ENCODE results near the gene PLD3.

PLD3 gene

DNA sequence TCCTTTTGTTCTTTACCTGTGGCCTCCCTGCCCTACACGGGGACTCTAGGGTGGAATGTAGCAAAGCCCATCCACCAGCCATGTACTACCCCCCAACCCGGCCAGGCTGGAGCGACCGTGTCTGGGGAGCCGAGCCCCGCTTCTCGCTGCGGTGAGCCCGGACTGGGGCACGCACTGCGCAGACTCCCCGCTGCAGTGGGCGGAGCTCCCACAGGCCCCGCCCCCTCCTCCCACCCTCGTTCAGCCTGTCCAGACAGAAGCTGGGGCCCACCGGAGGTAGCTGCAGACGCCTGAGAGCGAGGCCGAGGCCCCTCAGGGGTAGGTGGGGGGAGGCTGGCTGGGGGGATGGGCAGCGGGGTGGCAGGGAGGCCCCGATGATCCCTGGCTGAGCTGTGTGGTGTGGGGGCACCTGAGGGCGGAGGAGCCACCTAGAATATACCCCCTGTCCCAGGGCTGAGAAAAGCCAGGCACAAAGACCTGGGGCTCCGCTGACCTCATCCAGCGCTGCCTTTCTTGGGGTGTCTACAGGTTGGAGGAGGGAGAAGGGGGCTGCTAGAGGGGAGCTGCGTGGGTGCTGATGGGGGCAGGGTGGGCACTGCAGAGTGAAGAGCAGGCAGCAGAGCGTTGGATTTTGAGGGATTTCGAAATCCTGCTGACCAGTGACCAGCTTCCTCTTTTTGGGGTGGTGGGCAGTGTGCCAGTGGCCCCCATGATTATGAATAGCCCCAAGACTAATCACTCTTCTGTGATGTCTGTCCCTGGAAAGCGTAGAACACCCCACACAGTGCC, 17.3 kb downstream of the PLD3 start:
- TF ChIP-seq POLR2AphosphoS5 (IDR thresholded peaks at IDR 0.05; ENCODE audit: low read depth, low read length) (peak; percentile 67; the same call in 1 of the 2 replicates), SIN3A (IDR thresholded peaks at IDR 0.05; ENCODE audit: borderline replicate concordance, insufficient read depth, low read length) (no peak), FOXP2 (optimal IDR thresholded peaks at IDR 0.05; ENCODE audit: borderline replicate concordance, extremely low read depth, extremely low read length, insufficient read depth) (peak; percentile 35), TAF1 (IDR thresholded peaks at IDR 0.05; ENCODE audit: borderline replicate concordance, insufficient read depth, low read length) (0 out of 2 replicates have a peak, but pooled peaks have one; percentile 52)
- TF ChIP-seq, protein P1, sequence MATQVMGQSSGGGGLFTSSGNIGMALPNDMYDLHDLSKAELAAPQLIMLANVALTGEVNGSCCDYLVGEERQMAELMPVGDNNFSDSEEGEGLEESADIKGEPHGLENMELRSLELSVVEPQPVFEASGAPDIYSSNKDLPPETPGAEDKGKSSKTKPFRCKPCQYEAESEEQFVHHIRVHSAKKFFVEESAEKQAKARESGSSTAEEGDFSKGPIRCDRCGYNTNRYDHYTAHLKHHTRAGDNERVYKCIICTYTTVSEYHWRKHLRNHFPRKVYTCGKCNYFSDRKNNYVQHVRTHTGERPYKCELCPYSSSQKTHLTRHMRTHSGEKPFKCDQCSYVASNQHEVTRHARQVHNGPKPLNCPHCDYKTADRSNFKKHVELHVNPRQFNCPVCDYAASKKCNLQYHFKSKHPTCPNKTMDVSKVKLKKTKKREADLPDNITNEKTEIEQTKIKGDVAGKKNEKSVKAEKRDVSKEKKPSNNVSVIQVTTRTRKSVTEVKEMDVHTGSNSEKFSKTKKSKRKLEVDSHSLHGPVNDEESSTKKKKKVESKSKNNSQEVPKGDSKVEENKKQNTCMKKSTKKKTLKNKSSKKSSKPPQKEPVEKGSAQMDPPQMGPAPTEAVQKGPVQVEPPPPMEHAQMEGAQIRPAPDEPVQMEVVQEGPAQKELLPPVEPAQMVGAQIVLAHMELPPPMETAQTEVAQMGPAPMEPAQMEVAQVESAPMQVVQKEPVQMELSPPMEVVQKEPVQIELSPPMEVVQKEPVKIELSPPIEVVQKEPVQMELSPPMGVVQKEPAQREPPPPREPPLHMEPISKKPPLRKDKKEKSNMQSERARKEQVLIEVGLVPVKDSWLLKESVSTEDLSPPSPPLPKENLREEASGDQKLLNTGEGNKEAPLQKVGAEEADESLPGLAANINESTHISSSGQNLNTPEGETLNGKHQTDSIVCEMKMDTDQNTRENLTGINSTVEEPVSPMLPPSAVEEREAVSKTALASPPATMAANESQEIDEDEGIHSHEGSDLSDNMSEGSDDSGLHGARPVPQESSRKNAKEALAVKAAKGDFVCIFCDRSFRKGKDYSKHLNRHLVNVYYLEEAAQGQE (IDR thresholded peaks at IDR 0.05; ENCODE audit: insufficient read depth in 1 of 2, low read depth in 2 of 2, low read length in 2 of 2) = no peak

DNA sequence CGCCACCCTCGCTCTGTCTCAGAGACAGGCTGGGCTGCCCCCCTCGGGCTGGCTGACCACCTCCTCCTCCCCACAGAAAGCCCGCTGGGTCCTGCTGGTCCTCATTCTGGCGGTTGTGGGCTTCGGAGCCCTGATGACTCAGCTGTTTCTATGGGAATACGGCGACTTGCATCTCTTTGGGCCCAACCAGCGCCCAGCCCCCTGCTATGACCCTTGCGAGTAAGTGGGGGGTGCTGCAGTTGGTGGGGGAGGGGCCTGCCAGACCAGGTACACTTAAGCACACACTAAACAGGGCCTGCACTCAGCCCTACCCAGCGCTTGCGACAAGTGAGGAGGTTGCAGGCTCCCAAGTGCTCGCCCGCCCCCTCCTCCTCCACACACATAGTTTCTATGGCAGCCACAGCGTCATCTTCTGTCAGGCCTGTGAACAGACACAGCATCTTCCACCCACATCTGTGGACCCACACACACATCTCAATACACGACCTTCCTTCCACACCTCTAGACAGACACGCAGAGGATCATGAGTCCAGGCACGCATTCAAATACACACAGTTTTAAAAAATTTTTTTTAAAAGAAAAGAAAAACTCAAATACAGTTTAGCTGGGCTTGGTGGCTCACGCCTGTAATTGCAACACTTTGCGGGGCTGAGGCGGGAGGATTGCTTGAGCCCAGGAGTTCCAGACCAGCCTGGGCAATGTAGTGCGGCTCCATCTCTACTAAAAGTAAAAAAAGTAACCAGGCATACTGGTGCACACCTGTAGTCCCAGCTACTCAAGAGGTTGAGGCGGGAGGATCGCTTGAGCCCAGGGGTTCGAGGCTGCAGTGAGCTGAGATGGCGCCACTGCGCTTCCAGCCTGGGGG, 18.4 kb downstream of the PLD3 start:
- TF ChIP-seq, protein P1 (IDR thresholded peaks at IDR 0.05; ENCODE audit: insufficient read depth in 1 of 2, low read depth in 2 of 2, low read length in 2 of 2) = no peak
- no peak for TF ChIP-seq POLR2AphosphoS5 (IDR thresholded peaks at IDR 0.05; ENCODE audit: low read depth, low read length)
- TF ChIP-seq FOXP2 (optimal IDR thresholded peaks at IDR 0.05; ENCODE audit: borderline replicate concordance, extremely low read depth, extremely low read length, insufficient read depth) = no peak
- TF ChIP-seq SIN3A (IDR thresholded peaks at IDR 0.05; ENCODE audit: borderline replicate concordance, insufficient read depth, low read length) = no peak
- TF ChIP-seq TAF1 (IDR thresholded peaks at IDR 0.05; ENCODE audit: borderline replicate concordance, insufficient read depth, low read length) = no peak

DNA sequence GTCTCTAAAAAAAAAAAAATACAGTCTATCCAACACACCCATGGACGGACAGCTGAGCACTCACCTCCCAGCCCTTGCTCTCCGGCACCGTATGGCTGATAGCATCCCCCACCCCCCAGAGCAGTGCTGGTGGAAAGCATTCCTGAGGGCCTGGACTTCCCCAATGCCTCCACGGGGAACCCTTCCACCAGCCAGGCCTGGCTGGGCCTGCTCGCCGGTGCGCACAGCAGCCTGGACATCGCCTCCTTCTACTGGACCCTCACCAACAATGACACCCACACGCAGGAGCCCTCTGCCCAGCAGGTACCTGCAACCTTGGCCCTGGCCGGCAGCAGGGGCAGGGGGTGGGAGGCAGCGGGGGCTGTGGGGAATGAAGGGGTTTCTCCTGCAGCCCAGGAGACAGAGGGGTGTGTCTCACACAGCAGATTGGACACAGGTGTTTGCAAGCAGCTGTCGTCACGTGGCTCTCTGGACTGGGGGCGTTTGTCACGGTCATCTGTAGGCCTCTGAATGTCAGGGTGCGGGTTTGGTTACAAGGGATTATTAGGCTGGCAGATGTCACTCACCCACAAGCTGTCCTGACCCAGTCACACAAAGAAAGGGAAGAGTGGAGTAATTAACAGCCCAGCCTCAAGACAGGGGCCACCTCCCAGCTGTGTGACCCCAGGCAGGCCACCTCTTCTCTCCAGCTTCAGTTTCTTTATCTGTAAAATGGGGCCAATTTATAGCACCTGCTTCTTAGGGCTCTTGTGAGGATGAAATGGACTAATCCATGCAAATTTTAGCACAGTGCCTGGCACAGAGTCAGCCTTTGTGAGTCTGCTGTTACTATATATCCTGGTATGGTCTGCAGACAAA, 19.3 kb downstream of the PLD3 start:
- no peak for TF ChIP-seq FOXP2 (optimal IDR thresholded peaks at IDR 0.05; ENCODE audit: borderline replicate concordance, extremely low read depth, extremely low read length, insufficient read depth)
- TF ChIP-seq SIN3A (IDR thresholded peaks at IDR 0.05; ENCODE audit: borderline replicate concordance, insufficient read depth, low read length) = no peak

DNA sequence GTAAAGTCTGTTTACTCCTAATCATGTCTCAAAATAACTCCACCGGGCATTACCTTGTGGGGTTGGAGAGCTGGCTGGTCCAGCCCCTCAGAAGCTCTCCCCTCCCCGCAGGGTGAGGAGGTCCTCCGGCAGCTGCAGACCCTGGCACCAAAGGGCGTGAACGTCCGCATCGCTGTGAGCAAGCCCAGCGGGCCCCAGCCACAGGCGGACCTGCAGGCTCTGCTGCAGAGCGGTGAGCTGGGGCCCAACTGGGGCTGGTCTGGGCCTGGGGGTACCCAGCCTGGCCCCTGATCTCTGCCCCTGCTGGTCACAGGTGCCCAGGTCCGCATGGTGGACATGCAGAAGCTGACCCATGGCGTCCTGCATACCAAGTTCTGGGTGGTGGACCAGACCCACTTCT, 21.3 kb downstream of the PLD3 start:
- TF ChIP-seq, protein P1 (IDR thresholded peaks at IDR 0.05; ENCODE audit: insufficient read depth in 1 of 2, low read depth in 2 of 2, low read length in 2 of 2) = no peak
- no peak for TF ChIP-seq SIN3A (IDR thresholded peaks at IDR 0.05; ENCODE audit: borderline replicate concordance, insufficient read depth, low read length)
- no peak for TF ChIP-seq FOXP2 (optimal IDR thresholded peaks at IDR 0.05; ENCODE audit: borderline replicate concordance, extremely low read depth, extremely low read length, insufficient read depth)
- no peak for TF ChIP-seq TAF1 (IDR thresholded peaks at IDR 0.05; ENCODE audit: borderline replicate concordance, insufficient read depth, low read length)
- TF ChIP-seq POLR2AphosphoS5 (IDR thresholded peaks at IDR 0.05; ENCODE audit: low read depth, low read length) = no peak

Data from PFSK-1 (cell line).